Measurements from ENCODE around the gene HAGHL.
A peak's percentile ranks its signal among the peaks of the same experiment; 100 is the strongest.

Gene HAGHL

GRCh38 chr16:722835-723633, 3.9 kb upstream of the HAGHL start:
- peak; percentile 1 for DNase-seq

GRCh38 chr16:723695-724094, 3.2 kb upstream of the HAGHL start:
- no peak for DNase-seq

GRCh38 chr16:724188-725040, 2.5 kb upstream of the HAGHL start:
- DNase-seq: peak; percentile 1

- DNase-seq: no peak
Measured at GRCh38 chr16:725041-725376, 1.9 kb upstream of the HAGHL start.

- no peak for DNase-seq
Measured at GRCh38 chr16:725463-726187, 1.3 kb upstream of the HAGHL start.

- DNase-seq: no peak
Measured at GRCh38 chr16:726188-726437, 793 bp upstream of the HAGHL start.

- DNase-seq: peak; percentile 52
Measured at GRCh38 chr16:727291-727977, 528 bp downstream of the HAGHL start.

GRCh38 chr16:728131-728889, 1.4 kb downstream of the HAGHL start:
- peak; percentile 70 for DNase-seq

GRCh38 chr16:728890-729744, 2.2 kb downstream of the HAGHL start:
- no peak for DNase-seq

- DNase-seq: no peak
Measured at GRCh38 chr16:729768-730665, 3.1 kb downstream of the HAGHL start.

GRCh38 chr16:730666-731509, 4.0 kb downstream of the HAGHL start:
- no peak for DNase-seq

GRCh38 chr16:732332-732731, 5.4 kb downstream of the HAGHL start:
- DNase-seq: no peak

GRCh38 chr16:732936-733335, 6.0 kb downstream of the HAGHL start:
- DNase-seq: no peak

- no peak for DNase-seq
Measured at GRCh38 chr16:733382-734207, 6.7 kb downstream of the HAGHL start.

GRCh38 chr16:734208-734980, 7.5 kb downstream of the HAGHL start:
- DNase-seq: no peak

- no peak for DNase-seq
Measured at GRCh38 chr16:734981-735881, 8.3 kb downstream of the HAGHL start.
